Lower leg skin (tissue), 4 donors: ENCODE measurements around the gene OGDHL. TPM values are rescaled to one million over a fixed set of nuclear protein-coding genes. Genes with fewer than 3 reads are reported as not detected.
A peak's percentile ranks its signal among the peaks of the same experiment; 100 is the strongest.

Source experiments
- DNase-seq, 2 donors: peaks; one replicate each; pipeline ENCODE4 v3.0.0-alpha.2; 2019; ENCODE audit warnings: low spot score in 2 of 2
- H3K4me3 ChIP-seq: fragments of 200-600 bp; sonication (generic); 2 replicates; pipeline ENCODE4 v1.5.1; 2017; ENCODE audit warnings: mild to moderate bottlenecking, low read depth; ENCODE audit not compliant: poor library complexity, severe bottlenecking
- POLR2A ChIP-seq, 2 donors: fragments of 450-650 bp; IDR thresholded peaks; one replicate each; pipeline ENCODE4 v1.6.1; 2016 to 2017; ENCODE audit warnings: antibody characterized with exemption in 2 of 2, mild to moderate bottlenecking in 1 of 2, moderate library complexity in 1 of 2
- WGBS, 2 donors: methylation state at CpG; one replicate each; pipeline ENCODE4 v1.1.5; 2018; 5-methylcytosine and 5-hydroxymethylcytosine counted together
- intact Hi-C: fragments of 100-400 bp; cut with DNase I; formaldehyde crosslinking; loops from one replicate; pipeline ENCODE4 v1.15.0; 2023; ENCODE audit warnings: low total_unique reads
- total RNA-seq, 4 donors: library from RNA; depleted of rRNA; stranded (reverse); fragments of >200 nt; gene quantifications; one replicate each; pipeline ENCODE4 v1.1.0, GENCODE V29; 2016
- TF ChIP-seq, protein P1 (sequence below), 3 donors: fragments of 450-650 bp; IDR thresholded peaks; one replicate each; pipeline ENCODE4 v1.5.1; 2016; ENCODE audit warnings: antibody characterized with exemption in 3 of 3, mild to moderate bottlenecking in 3 of 3, moderate library complexity in 2 of 3

Gene OGDHL
- total RNA-seq, 4 donors from 2014 or later = 0.10 to 0.16 TPM; not detected in 2

DNA sequence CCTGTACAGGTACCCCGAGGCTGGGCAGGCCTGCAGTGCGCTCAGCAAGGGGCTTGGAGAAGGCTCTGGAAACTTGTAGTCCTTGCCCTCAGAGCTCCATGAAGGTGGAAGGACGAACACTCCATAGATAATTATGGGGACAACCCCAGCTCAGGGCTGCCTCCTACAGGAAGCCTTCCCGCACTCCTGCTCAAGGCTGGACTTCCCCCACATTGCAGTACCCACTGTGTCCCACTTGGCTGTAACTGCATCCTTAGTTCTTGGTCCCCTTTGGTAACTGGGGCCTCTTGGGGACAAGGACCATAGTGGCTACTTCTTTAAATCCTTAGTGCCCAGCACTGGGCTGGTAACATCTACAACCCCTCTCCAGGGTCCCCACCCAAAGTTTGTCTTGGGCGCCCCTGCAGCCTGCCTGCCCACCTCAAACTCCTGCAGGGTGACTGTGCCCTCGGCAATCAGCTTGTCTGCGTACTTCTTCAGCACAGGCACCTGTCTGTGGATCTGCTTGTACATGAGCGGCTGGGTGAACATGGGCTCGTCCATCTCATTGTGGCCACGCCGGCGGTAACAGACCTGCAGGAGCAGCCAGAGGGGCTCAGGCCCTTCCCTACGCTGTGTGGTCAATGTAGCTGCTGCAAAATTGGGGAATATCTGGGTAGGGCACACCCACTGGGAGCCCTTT lies 17.1 kb downstream of the OGDHL start:
- WGBS, 2 donors = 74 to 83% methylated on average over 13 of the region's 13 CpGs
- no peak for TF ChIP-seq POLR2A (IDR thresholded peaks at IDR 0.05)
- TF ChIP-seq, protein P1, sequence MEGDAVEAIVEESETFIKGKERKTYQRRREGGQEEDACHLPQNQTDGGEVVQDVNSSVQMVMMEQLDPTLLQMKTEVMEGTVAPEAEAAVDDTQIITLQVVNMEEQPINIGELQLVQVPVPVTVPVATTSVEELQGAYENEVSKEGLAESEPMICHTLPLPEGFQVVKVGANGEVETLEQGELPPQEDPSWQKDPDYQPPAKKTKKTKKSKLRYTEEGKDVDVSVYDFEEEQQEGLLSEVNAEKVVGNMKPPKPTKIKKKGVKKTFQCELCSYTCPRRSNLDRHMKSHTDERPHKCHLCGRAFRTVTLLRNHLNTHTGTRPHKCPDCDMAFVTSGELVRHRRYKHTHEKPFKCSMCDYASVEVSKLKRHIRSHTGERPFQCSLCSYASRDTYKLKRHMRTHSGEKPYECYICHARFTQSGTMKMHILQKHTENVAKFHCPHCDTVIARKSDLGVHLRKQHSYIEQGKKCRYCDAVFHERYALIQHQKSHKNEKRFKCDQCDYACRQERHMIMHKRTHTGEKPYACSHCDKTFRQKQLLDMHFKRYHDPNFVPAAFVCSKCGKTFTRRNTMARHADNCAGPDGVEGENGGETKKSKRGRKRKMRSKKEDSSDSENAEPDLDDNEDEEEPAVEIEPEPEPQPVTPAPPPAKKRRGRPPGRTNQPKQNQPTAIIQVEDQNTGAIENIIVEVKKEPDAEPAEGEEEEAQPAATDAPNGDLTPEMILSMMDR (IDR thresholded peaks at IDR 0.05) = no peak
- peak in 1 of 2 donors; percentile 78 for DNase-seq

GRCh38 chr10:49744091-49744685 lies 17.9 kb downstream of the OGDHL start:
- intact Hi-C loops = no loop called here
- 75 to 82% methylated on average over 6 of the region's 6 CpGs for WGBS, 2 donors
- no peak overlapping the region for H3K4me3 ChIP-seq
- no peak for TF ChIP-seq POLR2A (IDR thresholded peaks at IDR 0.05)
- TF ChIP-seq, protein P1 (IDR thresholded peaks at IDR 0.05) = no peak
- peak in 1 of 2 donors; percentile 78 for DNase-seq

More for the DNA sequence above, 17.1 kb downstream of the OGDHL start:
- no peak overlapping the region for H3K4me3 ChIP-seq
- intact Hi-C loops = no loop called here

- 83 to 85% methylated on average over 12 to 17 of the region's 19 CpGs for WGBS, 2 donors
- TF ChIP-seq, protein P1 (IDR thresholded peaks at IDR 0.05) = no peak
- no peak for TF ChIP-seq POLR2A (IDR thresholded peaks at IDR 0.05)
- DNase-seq = peak in 1 of 2 donors; percentile 78
- H3K4me3 ChIP-seq = no peak overlapping the region
- intact Hi-C loops = no loop called here
Observed at GRCh38 chr10:49743464-49744075, 18.6 kb downstream of the OGDHL start.

DNA sequence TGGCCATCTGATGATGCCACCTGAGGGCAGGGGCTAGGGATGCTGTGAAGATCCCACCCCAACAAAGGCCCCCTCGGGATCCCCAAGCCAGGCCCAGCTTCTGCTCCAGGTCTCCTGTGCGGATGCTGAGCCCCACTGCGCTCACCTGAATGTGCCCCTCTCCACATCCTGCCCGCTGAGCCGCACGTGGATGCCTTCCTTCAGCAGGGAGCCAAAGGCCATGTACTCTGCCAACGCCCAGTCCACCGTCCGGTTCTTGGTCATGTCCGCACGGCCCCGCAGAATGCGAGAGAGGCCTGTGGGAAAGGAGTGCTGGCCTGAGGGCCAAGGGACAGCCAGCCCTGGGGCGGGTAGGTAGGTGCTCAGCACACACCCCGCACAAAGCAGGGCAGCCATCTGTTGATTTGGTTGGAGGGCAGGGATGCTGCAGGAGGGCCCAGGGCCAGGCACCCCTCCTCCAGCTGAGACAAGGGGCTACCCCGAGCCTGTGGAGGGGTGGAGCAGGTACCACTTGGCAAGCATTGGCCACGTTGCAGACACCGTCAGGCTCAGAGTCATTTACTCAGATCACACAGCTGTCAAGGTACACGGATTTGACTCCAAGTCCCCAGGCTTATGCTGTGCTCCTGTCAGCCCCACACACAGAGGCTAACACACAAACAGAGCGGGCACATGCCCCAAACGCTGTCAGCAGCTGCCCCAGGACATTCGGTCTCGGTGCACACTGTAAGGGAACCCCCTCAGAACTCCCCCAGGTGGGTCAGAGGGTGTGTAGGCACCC lies 19.2 kb downstream of the OGDHL start:
- TF ChIP-seq, protein P1 (IDR thresholded peaks at IDR 0.05) = no peak
- no peak for TF ChIP-seq POLR2A (IDR thresholded peaks at IDR 0.05)
- no peak overlapping the region for H3K4me3 ChIP-seq
- intact Hi-C loops = no loop called here
- peak in 1 of 2 donors; percentile 81 for DNase-seq
- WGBS, 2 donors = 84 to 86% methylated on average over 11 to 20 of the region's 23 CpGs

GRCh38 chr10:49741108-49741995 lies 20.8 kb downstream of the OGDHL start:
- H3K4me3 ChIP-seq = no peak overlapping the region
- DNase-seq = peak in 1 of 2 donors; percentile 68
- WGBS, 2 donors = 65 to 70% methylated on average over 7 of the region's 7 CpGs
- TF ChIP-seq, protein P1 (IDR thresholded peaks at IDR 0.05) = no peak
- no peak for TF ChIP-seq POLR2A (IDR thresholded peaks at IDR 0.05)
- intact Hi-C loops = no loop called here
